NB4 (cell line): ENCODE measurements around the gene NLRP12.
"Not testable (repeated sequence)": the region's sequence is repeated elsewhere in the genome, so short reads cannot be mapped to it uniquely, and the experiment has no call there.

Experiments used
- POLR2A ChIP-seq: IDR thresholded peaks from 2 replicates; pipeline ENCODE4 v1.6.1; 2011; ENCODE audit warnings: mild to moderate bottlenecking; ENCODE audit not compliant: insufficient read length; ENCODE audit errors: extremely low read depth
- TF ChIP-seq, protein P1 (sequence below): IDR thresholded peaks from one replicate; pipeline ENCODE4 v1.5.1; 2012; ENCODE audit warnings: low read depth, low read length
- TF ChIP-seq, protein P2 (sequence below): IDR thresholded peaks from 2 replicates; pipeline ENCODE4 v1.6.1; 2011; ENCODE audit warnings: low read depth, low read length

DNA sequence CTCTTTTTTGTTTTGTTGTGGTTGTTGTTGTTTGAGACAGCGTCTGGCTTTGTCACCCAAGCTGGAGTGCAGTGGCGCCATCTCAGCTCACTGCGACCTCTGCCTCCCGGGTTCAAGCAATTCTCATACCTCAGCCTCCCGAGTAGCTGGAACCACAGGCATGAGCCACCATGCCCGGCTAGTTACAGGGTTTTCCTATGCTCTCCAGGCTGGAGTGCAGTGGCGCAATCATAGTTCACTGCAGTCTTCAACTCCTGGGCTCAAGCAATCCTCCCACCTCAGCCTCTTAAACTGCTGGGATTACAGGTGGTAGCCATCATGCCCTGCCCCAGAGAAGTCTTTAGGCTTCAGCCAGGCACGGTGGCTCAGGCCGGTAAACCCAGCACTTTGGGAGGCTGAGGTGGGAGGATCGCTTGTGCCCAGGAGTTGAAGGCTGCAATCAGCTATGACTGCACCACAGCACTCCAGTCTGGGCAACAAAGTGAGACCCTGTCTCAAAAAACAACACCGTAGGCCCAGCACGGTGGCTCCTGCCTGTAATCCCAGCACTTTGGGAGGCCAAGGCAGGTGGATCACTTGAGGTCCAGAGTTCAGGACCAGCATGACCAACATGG lies 54.3 kb downstream of the NLRP12 start:
- TF ChIP-seq, protein P1, sequence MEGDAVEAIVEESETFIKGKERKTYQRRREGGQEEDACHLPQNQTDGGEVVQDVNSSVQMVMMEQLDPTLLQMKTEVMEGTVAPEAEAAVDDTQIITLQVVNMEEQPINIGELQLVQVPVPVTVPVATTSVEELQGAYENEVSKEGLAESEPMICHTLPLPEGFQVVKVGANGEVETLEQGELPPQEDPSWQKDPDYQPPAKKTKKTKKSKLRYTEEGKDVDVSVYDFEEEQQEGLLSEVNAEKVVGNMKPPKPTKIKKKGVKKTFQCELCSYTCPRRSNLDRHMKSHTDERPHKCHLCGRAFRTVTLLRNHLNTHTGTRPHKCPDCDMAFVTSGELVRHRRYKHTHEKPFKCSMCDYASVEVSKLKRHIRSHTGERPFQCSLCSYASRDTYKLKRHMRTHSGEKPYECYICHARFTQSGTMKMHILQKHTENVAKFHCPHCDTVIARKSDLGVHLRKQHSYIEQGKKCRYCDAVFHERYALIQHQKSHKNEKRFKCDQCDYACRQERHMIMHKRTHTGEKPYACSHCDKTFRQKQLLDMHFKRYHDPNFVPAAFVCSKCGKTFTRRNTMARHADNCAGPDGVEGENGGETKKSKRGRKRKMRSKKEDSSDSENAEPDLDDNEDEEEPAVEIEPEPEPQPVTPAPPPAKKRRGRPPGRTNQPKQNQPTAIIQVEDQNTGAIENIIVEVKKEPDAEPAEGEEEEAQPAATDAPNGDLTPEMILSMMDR, result not testable (repeated sequence)
- TF ChIP-seq, protein P2, sequence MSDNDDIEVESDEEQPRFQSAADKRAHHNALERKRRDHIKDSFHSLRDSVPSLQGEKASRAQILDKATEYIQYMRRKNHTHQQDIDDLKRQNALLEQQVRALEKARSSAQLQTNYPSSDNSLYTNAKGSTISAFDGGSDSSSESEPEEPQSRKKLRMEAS, result not testable (repeated sequence)
- TF ChIP-seq POLR2A, result not testable (repeated sequence)
